Coronary artery (tissue), 2 donors: ENCODE data around the gene TRDMT1.
A peak's percentile ranks its signal among the peaks of the same experiment; 100 is the strongest.

Source experiments
- DNase-seq: peaks from one replicate; pipeline ENCODE4 v3.0.0-alpha.2; 2017; ENCODE audit warnings: low spot score
- H3K27ac ChIP-seq, 2 donors: fragments of 200-600 bp; sonication (generic); one replicate each; pipeline ENCODE4 v1.5.1; 2016 to 2019
- H3K4me3 ChIP-seq: fragments of 200-600 bp; sonication (generic); 2 replicates; pipeline ENCODE4 v1.5.1; 2016; ENCODE audit warnings: mild to moderate bottlenecking, moderate library complexity
- CTCF ChIP-seq: fragments of 200-600 bp; sonication (generic); IDR thresholded peaks from one replicate; pipeline ENCODE4 v1.5.1; 2019; ENCODE audit warnings: antibody characterized with exemption

The TRDMT1 gene

DNA sequence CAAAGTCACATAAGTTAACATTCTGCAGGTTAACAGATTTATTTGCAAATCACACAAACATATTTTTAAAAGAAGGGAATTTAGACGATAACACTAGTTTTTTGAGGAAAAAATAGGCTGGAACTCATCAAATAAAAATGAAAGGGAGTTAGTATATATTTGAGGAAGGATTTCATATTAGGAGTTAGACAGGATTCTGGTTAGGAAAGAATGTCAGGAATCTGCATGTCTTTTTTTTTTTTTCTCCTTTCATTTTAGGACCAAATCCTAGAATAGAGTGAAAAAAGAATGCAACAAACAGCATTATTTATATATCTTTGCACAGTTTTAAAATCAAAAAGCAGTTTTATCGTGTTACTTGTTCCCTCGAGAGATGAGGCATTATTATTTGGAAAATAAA, 8.9 kb upstream of the TRDMT1 start:
- no peak for DNase-seq
- Histone ChIP-seq H3K27ac (peak overlapping the region; percentile 48 to 78), H3K4me3 (peak overlapping the region; percentile 35)
- TF ChIP-seq CTCF = no peak

DNA sequence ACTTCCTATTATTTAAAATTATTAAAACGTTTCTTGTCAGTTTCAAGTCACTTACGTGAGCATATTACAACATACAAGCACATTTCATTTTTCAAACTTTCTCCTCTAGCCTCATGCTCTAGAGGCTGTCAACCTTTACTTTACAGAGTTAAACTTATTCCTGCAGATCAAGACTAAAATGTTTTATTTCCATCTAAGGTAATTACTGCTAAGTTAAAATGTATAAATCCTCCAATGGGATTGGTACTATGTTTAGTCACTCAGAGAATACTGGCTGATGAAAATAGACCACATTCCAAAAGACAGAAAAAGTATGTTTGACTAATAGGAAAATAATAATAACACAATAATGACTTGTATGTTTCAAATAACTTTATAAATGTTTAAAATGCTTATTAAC, 8.4 kb upstream of the TRDMT1 start:
- Histone ChIP-seq H3K27ac (peak overlapping the region; percentile 28 to 48), H3K4me3 (peak overlapping the region; percentile 35)
- no peak for DNase-seq
- TF ChIP-seq CTCF = no peak

DNA sequence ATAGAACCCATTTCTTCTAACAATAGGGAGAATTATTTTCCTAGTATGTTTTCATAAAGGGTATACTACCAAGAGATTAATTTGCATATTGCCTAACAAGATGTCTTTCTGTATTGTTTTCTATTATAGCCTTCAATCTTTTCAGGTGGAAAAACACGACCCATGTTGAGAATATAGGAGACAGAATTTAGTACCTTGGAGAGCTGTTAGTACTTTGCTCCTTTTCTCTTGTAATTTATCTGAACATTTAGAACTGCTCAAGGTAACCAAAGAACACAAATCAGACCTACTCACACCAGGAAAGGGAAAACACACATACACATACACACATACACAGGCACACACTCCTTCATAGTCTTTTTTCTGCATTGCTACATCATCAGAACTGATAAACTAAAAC, 7.8 kb upstream of the TRDMT1 start:
- H3K4me3 ChIP-seq = no peak overlapping the region
- DNase-seq = no peak
- H3K27ac ChIP-seq = peak overlapping the region; percentile 28 to 48
- TF ChIP-seq CTCF = no peak

- Histone ChIP-seq H3K4me3 (no peak overlapping the region), H3K27ac (peak overlapping the region in 1 of 2 donors; percentile 28)
- TF ChIP-seq CTCF = no peak
- no peak for DNase-seq
Observed at GRCh38 chr10:17208476-17208875, 7.0 kb upstream of the TRDMT1 start.

GRCh38 chr10:17206210-17206709, 4.8 kb upstream of the TRDMT1 start:
- Histone ChIP-seq H3K4me3 (no peak overlapping the region), H3K27ac (peak overlapping the region in 1 of 2 donors; percentile 61)
- no peak for DNase-seq
- no peak for TF ChIP-seq CTCF

DNA sequence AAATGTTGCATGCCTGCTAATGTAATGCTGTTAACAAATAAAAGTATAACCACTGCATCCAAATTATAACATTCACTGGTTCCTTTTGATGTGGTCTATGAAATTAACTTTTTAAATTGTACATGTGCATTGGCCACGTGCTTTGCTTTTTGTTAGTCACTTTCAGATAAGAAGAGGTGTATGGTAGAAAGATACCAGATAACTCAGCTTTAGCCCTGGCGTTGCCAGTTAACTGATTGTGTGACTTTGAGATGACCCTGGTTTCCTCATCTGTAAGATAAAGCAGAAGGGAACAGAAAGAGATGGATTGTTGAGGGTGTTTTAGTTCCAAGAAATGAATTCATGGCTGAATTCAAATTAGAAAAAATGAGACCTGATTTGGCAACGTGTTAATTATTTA, 1.9 kb upstream of the TRDMT1 start:
- no peak for TF ChIP-seq CTCF
- DNase-seq = no peak
- H3K4me3 ChIP-seq = no peak overlapping the region
- no peak overlapping the region for H3K27ac ChIP-seq

- DNase-seq = no peak
- no peak for TF ChIP-seq CTCF
- Histone ChIP-seq H3K27ac (no peak overlapping the region), H3K4me3 (no peak overlapping the region)
Observed at GRCh38 chr10:17202999-17203398, 1.5 kb upstream of the TRDMT1 start.
